22Rv1 (cell line): Measurements from ENCODE around the gene TMC4.

Experiments
- ZFX ChIP-seq: fragments of 450-650 bp; IDR thresholded peaks from 2 replicates; pipeline ENCODE4 v1.6.1; 2017; ENCODE audit warnings: antibody characterized with exemption, borderline replicate concordance
- TF ChIP-seq, protein P1 (sequence below): fragments of 450-650 bp; IDR thresholded peaks from 2 replicates; pipeline ENCODE4 v1.5.1; 2017; ENCODE audit warnings: mild to moderate bottlenecking

DNA sequence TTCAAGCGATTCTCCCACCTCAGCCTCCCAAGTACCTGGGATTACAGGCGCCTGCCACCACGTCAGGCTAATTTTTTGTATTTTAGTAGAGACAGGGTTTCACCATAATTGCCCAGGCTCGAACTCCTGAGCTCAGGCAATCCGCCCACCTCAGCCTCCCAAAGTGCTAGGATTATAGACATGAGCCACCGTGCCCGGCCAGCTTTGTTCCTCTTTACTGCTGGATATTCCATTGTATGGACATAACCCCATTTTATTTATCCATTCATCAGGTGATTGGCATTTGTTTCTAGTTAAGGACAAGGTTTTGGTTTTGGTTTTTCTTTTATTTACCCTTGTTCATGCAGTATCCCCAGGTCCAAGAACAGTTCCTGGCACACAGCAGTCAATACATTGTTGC is 23.6 kb upstream of the TMC4 start:
- TF ChIP-seq, protein P1, sequence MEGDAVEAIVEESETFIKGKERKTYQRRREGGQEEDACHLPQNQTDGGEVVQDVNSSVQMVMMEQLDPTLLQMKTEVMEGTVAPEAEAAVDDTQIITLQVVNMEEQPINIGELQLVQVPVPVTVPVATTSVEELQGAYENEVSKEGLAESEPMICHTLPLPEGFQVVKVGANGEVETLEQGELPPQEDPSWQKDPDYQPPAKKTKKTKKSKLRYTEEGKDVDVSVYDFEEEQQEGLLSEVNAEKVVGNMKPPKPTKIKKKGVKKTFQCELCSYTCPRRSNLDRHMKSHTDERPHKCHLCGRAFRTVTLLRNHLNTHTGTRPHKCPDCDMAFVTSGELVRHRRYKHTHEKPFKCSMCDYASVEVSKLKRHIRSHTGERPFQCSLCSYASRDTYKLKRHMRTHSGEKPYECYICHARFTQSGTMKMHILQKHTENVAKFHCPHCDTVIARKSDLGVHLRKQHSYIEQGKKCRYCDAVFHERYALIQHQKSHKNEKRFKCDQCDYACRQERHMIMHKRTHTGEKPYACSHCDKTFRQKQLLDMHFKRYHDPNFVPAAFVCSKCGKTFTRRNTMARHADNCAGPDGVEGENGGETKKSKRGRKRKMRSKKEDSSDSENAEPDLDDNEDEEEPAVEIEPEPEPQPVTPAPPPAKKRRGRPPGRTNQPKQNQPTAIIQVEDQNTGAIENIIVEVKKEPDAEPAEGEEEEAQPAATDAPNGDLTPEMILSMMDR: no peak
- TF ChIP-seq ZFX: no peak
